Lung (tissue), 12 donors: ENCODE data around the gene TMEM106C. TPM values are rescaled to one million over a fixed set of nuclear protein-coding genes. Genes with fewer than 3 reads are reported as not detected.

ENCODE experiments used
- ATAC-seq: fragments of 200-7000 bp; cut with Tn5 transposase; one replicate; pipeline ENCODE4 v1.9.1; 2020; ENCODE audit warnings: moderate number of reproducible peaks; ENCODE audit not compliant: insufficient read depth, low FRiP score
- DNase-seq, 3 donors: peaks; one replicate each; pipeline ENCODE4 v3.0.0-alpha.2; 2013 to 2017
- H3K27ac ChIP-seq, 2 donors: one replicate each; pipeline ENCODE4 v1.5.1; 2013; ENCODE audit warnings: mild to moderate bottlenecking in 2 of 2, moderate library complexity in 2 of 2, control low read depth in 1 of 2, inconsistent platforms in 1 of 2, low read depth in 1 of 2, low read length in 1 of 2
- H3K27me3 ChIP-seq, 3 donors: one replicate each; pipeline ENCODE4 v1.5.1; 2013; ENCODE audit warnings: low read length in 2 of 3; ENCODE audit not compliant: control insufficient read depth in 3 of 3, insufficient read depth in 3 of 3
- H3K36me3 ChIP-seq, 4 donors: one replicate each; pipeline ENCODE4 v1.5.1; 2013; ENCODE audit warnings: low read length in 4 of 4, mild to moderate bottlenecking in 1 of 4, moderate library complexity in 1 of 4; ENCODE audit not compliant: control insufficient read depth in 4 of 4, insufficient read depth in 4 of 4
- H3K4me1 ChIP-seq, 5 donors: one replicate each; pipeline ENCODE4 v1.5.1; 2013; ENCODE audit warnings: low read length in 5 of 5, mild to moderate bottlenecking in 2 of 5, moderate library complexity in 1 of 5; ENCODE audit not compliant: control insufficient read depth in 5 of 5, insufficient read depth in 5 of 5
- H3K4me3 ChIP-seq: one replicate; pipeline ENCODE4 v1.5.1; 2013; ENCODE audit warnings: mild to moderate bottlenecking, control low read depth, moderate library complexity
- H3K9ac ChIP-seq, 2 donors: one replicate each; pipeline ENCODE4 v1.5.1; 2013; ENCODE audit warnings: low read length in 2 of 2, control low read depth in 1 of 2; ENCODE audit not compliant: insufficient read depth in 1 of 2
- H3K9me3 ChIP-seq, 4 donors: one replicate each; pipeline ENCODE4 v1.5.1; 2013; ENCODE audit warnings: low read length in 3 of 4, mild to moderate bottlenecking in 1 of 4, moderate library complexity in 1 of 4; ENCODE audit not compliant: control insufficient read depth in 4 of 4, insufficient read depth in 3 of 4
- CTCF ChIP-seq: IDR thresholded peaks from 2 replicates; pipeline ENCODE4 v1.5.1; 2012; ENCODE audit warnings: mild to moderate bottlenecking; ENCODE audit errors: control extremely low read depth, extremely low read depth
- WGBS, 2 donors: extraction: QIAGEN DNeasy Blood & Tissue Kit; methylation state at CpG; one replicate each; pipeline ENCODE4 v1.1.7; 2013; 5-methylcytosine and 5-hydroxymethylcytosine counted together
- polyA plus RNA-seq, 2 donors: library from polyadenylated mRNA; stranded (reverse); fragments of 200-250 nt; gene quantifications; one replicate each; pipeline ENCODE4 v1.2.1, GENCODE V29; 2013
- total RNA-seq, 2 donors: library from RNA; depleted of rRNA in 1 of 2; stranded (reverse); fragments of >200 nt in 1 of 2; gene quantifications; one replicate each; pipeline ENCODE4 v1.2.1, GENCODE V29; 2014 to 2021
- donor health status: control.
- donor health status: control.
- donor health status: Bipolar disorder and iron deficiency.
- donor health status: healthy.
- donor health status: DM: yes; HTN: yes; CAD: no.

TMEM106C gene
- total and polyA plus RNA-seq, 4 donors: 29.3 to 53.0 (median 34.1) TPM

- DNase-seq (no peak), ATAC-seq (no peak)
- Histone ChIP-seq H3K36me3 (no peaks in the 10 kb centered on the region), H3K9ac (no peak overlapping the region), H3K4me1 (peaks cover 0 to 11% (median 0%) of the 10 kb centered on the region in 5 donors), H3K27ac (no peak overlapping the region), H3K27me3 (peaks cover 0 to 2% (median 0%) of the 10 kb centered on the region in 3 donors), H3K4me3 (no peak overlapping the region), H3K9me3 (peaks cover 0 to 1% (median 0%) of the 10 kb centered on the region in 4 donors)
- WGBS, 2 donors: 90 to 91% methylated on average over 11 of the region's 11 CpGs
- no peak for TF ChIP-seq CTCF
Observed at GRCh38 chr12:47982770-47983169, 19.4 kb downstream of the TMEM106C start.

GRCh38 chr12:47983541-47984115 lies 20.2 kb downstream of the TMEM106C start:
- Histone ChIP-seq H3K9me3 (peaks cover 0 to 1% (median 0%) of the 10 kb centered on the region in 4 donors), H3K36me3 (no peaks in the 10 kb centered on the region), H3K27ac (no peak overlapping the region), H3K4me1 (peaks cover 0 to 19% (median 0%) of the 10 kb centered on the region in 5 donors), H3K27me3 (peaks cover 0 to 2% (median 0%) of the 10 kb centered on the region in 3 donors), H3K4me3 (no peak overlapping the region), H3K9ac (no peak overlapping the region)
- 95 to 98% methylated on average over 5 of the region's 5 CpGs for WGBS, 2 donors
- TF ChIP-seq CTCF: no peak
- ATAC-seq (no peak), DNase-seq (no peak)

- Histone ChIP-seq H3K4me3 (no peak overlapping the region), H3K36me3 (no peaks in the 10 kb centered on the region), H3K27ac (no peak overlapping the region), H3K4me1 (peaks cover 0 to 20% (median 0%) of the 10 kb centered on the region in 5 donors), H3K9ac (no peak overlapping the region), H3K9me3 (peaks cover 0 to 1% (median 0%) of the 10 kb centered on the region in 4 donors), H3K27me3 (peaks cover 0 to 5% (median 0%) of the 10 kb centered on the region in 3 donors)
- WGBS, 2 donors: 94 to 99% methylated on average over 8 of the region's 8 CpGs
- no peak for DNase-seq
- ATAC-seq: no peak
- TF ChIP-seq CTCF: no peak
Observed at GRCh38 chr12:47984331-47984801, 21.0 kb downstream of the TMEM106C start.
